Right ventricle myocardium superior (tissue), 1 donor: ENCODE measurements around the gene CREB5. TPM values are rescaled to one million over a fixed set of nuclear protein-coding genes. Genes with fewer than 3 reads are reported as not detected.

Source experiments
- ATAC-seq: fragments of 200-7000 bp; cut with Tn5 transposase; one replicate; pipeline ENCODE4 v1.9.1; 2020; ENCODE audit warnings: mild to moderate bottlenecking; ENCODE audit not compliant: poor library complexity
- DNase-seq: peaks from one replicate; pipeline ENCODE4 v3.0.0-alpha.2; 2020
- intact Hi-C: fragments of 100-400 bp; cut with DNase I; formaldehyde crosslinking; loops from one replicate; pipeline ENCODE4 v1.11.2; 2022
- total RNA-seq: library from RNA; stranded (reverse); fragmentation: NEBNext Ultra II Directional; extraction: Animal tissue kit (Norgen Biotek cat#: 25700); gene quantifications from one replicate; pipeline ENCODE4 v1.2.1, GENCODE V29; 2021
- donor health status: DM: no; HTN: yes; CAD: no; lungs with severe emphysema.

Gene CREB5
- total RNA-seq, 1 donor from 2014 or later = 4.7 TPM

DNA sequence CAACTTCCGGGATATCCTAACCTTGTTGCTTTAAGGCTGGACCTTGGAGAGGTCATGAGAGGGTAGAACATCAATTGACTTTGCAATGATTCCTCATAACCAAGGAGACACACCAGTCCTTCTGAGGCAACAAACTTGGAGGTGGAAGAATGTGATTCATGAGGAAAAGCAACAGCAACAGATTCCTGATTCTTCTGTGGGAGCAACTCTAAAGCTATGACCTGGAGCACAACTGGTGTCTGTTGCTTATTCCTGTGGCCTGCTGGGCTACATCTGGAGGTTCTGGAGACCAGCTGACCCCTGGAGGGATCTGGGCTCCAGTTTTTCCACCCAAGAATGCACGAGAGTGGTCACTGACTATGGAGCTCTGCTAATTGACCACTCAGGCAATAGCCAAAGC, 116.6 kb downstream of the CREB5 start:
- intact Hi-C loops = no loop called here
- ATAC-seq (peak; percentile 12), DNase-seq (no peak)

DNA sequence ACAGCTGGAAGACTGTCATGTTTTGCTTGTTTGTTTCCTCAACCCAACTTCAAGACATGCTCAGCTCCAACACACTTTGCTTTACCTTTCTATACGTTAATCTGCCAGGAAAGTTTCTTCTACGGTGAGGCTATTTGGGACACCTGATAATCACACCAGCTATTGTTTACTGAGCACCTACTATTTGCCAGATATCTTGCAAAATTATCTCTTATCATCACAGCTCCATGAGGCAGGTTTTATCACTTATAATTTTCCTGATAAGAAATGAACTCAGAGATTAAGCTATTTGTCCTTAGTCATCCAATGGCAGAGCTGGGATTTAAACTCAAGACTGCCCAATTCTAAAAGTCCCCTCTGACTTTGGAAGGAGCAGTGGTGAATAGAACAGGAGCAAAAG, 117.4 kb downstream of the CREB5 start:
- intact Hi-C loops = loop anchor here (10.0 kb wide), 2 partner anchors 75 to 115 kb away; partner anchors contain the start of gene CREB5
- ATAC-seq (no peak), DNase-seq (no peak)

DNA sequence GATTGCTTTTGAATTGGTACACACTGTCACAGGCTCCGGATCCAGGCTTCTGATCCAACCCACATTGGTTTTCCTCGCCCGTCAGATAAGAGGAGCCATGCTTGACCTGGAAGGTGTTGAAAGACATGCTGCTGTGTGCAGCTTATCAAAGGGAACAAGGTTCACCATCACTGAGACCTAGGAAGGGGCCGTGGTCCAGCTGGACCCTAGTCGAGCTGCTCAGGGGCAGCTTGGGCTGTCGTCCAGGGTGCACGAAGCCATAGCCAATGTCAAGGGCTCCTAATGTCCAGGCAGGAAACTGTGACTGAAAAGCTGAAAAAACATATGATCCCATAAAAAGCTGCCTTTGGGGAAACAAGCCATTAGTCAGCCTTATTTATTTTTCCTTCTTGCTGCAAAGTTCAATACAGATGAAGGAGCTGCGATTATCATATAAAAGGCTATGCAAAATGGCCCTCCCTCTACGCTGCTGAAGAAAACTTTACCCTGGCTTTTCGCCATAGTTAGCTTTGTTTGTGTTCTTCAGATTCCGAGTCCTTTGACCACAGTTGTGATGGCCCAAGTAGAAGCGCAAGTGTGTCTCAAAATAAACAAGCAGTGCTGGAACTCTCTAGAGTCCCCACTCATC, 118.0 kb downstream of the CREB5 start:
- ATAC-seq (peak; percentile 61), DNase-seq (peak; percentile 71)
- intact Hi-C loops = loop anchor here (10.0 kb wide), 2 partner anchors 75 to 115 kb away; partner anchors contain the start of gene CREB5

DNA sequence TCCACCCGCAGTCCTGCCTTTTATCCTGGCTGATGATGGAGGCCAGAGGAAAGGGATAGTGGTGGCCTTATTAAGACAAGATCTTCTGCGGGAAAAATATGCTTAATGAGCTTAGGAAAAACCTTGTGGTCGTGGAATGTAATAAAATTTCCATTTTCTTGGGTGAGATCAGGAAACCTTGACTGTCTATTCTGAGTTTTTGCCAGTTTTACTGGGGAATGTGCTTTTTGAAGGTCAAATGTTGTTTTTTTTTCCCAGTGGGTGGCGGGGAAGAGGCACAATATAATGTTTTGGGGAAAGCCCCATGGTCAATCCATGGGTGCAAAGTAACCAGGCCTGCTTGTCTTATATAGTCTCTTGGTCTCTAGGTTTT, 118.5 kb downstream of the CREB5 start:
- ATAC-seq (no peak), DNase-seq (no peak)
- intact Hi-C loops = loop anchor here (10.0 kb wide), 2 partner anchors 74 to 116 kb away; partner anchors contain the start of gene CREB5

DNA sequence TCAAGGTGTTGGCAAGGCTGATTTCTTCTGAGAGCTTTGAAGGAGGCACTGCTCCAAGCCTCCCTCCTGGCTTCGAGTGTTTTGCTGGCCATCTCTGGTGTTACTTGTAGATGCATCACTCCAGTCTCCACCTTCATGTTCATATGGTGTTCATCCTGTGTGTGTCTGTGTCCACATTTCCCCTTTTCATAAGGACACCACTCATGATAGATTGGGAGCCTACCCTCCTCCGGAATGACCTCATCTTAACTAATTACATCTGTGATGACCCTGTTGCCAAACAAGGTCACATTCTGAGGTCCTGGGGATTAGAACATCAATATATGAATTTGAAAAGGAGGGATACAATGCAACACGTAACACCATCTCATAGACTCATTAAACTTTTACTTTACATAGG, 119.0 kb downstream of the CREB5 start:
- intact Hi-C loops = loop anchor here (10.0 kb wide), 2 partner anchors 74 to 116 kb away; partner anchors contain the start of gene CREB5
- no peak for DNase-seq
- no peak for ATAC-seq

DNA sequence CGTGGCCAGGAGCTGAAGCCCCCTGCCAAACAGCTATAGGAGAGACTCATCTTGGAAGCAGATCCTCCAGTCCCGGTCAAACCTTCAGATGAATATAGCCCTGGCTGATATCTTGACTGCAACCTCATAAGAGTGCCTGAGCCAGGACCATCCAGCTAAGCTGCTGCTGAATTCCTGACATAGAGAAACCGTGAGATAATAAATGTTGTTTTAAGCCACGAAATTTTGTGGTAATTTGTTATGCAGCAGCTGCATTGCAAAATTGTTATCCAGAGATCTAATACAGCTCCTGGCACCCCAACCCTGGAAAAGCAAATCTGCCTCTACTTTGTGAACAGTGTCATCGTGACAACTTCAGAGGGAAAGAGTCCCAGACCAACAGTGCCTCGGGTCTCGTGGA, 119.9 kb downstream of the CREB5 start:
- intact Hi-C loops = loop anchor here (10.0 kb wide), 2 partner anchors 73 to 117 kb away; partner anchors contain the start of gene CREB5
- ATAC-seq (no peak), DNase-seq (no peak)

DNA sequence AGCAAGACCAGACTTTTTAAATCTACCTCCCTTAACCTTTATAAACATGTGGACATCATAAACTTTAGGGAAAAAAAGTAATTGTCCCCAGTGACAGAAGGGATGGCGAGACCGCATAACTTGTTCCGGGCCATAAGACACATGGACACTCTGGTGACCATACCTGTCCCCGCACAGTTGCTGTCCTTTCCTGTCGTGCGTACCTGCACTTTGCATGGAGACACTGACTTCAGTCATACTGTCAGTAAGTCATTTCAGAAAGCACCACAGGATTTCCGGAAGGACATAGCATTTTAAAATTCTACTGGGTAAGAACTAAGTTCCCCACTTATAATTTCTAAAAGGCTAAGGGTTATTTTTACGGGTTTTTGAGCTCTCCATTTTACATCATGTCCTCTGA, 120.9 kb downstream of the CREB5 start:
- intact Hi-C loops = loop anchor here (10.0 kb wide), 2 partner anchors 72 to 118 kb away; partner anchors contain the start of gene CREB5
- DNase-seq = no peak
- ATAC-seq = no peak

DNA sequence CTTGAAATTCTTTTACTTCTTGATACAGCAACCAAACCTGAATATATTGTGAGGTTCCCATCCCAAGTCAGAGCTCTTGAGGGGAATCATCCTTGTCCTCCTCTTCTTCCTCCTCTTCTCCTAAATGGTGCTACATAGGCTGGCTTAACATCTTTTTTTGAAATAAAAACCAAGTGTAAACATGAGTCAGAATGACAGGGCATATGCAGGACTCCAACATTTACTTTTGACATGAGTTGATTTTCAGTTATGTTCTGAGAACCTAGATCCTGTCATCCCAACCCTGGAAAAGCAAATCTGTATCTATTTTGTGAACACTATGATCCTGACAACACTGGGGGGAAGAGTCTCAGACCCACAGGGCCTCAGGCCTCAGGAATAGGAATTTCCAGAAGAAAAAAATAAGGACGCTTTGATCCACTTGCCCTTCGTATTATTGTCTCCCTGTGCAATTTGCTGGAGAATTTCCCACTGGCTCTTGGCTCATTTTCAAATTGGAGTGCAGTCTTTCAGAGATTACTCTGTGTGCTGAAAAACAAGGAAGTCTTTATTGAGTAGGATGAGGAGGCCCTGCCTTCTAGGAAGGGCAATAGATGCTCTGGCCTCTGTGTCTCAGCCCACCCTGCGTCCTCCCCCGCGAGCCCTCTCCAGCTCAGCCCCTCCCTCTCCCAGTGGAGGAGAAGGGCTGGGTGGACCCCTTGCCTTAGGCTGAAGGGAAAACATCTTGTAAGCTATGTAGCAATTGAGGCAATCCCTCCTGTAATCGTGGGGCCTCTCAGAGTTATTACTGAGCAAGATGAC, 121.6 kb downstream of the CREB5 start:
- intact Hi-C loops = loop anchor here (10.0 kb wide), 2 partner anchors 71 to 119 kb away; partner anchors contain the start of gene CREB5
- DNase-seq = peak; percentile 61
- ATAC-seq = peak; percentile 71

DNA sequence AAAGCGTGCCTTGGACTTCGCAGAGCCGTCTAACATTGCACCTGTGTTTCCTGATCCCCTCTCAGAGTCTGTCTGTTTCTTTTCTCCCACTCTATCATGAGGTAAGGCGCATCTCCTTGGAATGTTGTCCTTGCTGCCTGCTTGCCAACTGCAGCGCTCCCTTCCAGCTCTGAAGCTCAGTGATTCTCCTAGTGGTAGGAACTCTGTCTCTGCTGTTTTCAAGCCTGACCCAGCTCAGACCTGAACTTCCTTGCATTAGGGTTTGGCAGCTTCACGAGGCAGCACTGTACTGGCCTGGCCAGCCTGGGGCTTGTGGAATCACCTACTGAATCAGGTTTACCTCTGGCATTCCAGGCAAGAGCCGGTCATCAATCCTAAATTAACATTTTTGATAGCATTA, 123.9 kb downstream of the CREB5 start:
- DNase-seq = no peak
- intact Hi-C loops = loop anchor here (10.0 kb wide), 2 partner anchors 69 to 121 kb away; partner anchors contain the start of gene CREB5
- ATAC-seq = peak; percentile 30

DNA sequence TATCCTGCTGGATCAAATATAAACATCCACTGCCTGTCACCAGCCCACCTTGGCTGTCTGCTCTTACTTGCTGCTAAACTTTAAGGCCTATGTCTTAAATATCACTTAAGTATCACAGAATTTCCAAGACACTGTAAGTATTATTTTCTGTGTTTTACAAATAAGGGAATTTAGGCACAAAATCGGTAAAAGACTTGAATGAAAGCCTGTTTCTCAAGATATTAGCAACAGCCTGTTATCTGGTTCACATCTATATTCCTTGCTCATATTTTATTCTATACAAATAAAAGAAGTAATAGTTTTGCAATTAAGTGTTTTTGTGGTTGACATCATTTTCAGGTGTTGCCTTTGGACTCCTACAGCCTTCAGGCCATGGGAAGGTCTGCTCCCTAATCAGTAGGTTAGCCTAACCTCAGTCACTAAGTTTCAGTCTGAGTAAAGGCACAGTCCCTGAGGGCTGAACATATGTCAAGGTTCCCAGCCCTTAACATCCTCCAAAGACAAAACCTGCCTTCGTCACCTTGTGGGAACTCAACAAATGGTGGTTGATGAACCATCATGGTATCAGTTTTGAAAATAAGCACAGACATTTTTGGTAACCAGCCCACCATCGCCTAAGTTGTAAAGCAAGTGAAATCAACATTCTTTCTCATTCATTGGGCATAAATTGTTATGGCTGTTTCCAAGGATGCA, 127.1 kb downstream of the CREB5 start:
- intact Hi-C loops = loop anchor here (10.0 kb wide), 2 partner anchors 65 to 125 kb away; partner anchors contain the start of gene CREB5
- no peak for ATAC-seq

DNA sequence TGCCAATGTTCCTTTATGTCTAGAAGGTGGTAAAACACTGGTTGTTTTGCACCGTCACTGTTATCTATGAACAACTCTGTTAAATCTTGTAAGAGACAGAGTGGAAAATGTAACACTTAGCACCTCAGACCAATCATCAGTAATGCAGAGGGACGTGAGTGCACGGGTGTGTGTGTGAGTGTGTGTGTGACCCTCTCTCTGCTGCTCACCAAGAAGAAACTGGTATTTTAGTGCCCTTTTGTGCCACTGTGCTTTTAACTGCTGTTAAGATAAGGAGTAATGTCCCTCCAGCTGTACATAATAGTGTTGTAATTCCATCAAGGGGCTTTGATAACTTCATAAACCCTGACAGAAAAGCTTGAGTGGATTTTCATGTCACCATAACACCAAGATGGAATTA, 130.1 kb downstream of the CREB5 start:
- intact Hi-C loops = no loop called here
- DNase-seq = no peak
- ATAC-seq = no peak

More for the DNA sequence above, 127.1 kb downstream of the CREB5 start:
- DNase-seq = no peak

DNA sequence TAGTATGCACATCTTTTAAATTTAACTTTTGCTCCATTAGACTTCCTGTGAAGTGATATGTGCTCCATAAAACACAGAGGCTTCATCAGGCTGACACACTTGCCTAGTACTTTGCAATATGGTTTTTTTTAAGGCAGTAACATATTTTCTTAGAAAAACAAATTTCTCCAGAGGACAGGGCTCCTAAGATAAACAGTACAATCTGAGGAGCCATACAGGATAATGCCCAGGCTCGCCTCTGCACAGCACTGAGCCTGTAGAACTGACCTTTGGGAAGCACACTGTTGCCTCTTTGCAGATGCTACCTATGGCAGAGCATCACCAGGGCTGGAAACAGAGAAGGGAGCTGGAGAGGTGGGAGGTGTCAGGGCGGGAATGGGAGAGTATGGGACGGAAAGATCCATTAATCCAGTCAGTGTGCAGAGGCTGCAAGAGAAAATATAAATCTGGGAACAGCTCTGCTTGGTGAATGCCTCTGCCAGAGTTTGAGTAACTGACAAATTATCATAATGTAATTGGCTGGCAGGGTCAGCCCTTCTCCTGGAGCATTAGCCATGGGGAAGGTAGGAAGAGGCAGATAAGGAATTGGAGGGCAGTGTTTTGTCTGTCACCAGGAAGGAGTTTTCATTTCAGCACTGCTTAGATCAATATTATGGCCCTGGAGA, 132.3 kb downstream of the CREB5 start:
- DNase-seq (no peak), ATAC-seq (no peak)
- intact Hi-C loops = no loop called here

DNA sequence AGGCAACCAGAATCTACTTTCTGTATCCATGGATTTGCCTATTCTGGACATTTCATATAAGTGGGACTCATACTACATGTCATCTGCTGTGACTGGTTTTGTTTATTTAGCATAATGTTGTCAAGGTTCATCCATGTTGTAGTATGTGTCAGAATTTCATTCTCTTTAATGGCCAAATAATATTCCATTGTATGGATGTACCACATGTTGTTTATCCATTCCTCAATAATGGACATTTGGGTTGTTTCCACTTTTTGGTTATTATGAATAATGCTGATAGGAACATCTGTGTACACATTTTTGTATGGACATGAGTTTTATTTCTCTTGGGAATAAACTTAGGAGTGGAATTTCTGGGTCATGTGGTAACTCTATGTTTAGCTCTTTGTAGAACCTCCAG, 133.7 kb downstream of the CREB5 start:
- DNase-seq = no peak
- intact Hi-C loops = no loop called here
- ATAC-seq = no peak

DNA sequence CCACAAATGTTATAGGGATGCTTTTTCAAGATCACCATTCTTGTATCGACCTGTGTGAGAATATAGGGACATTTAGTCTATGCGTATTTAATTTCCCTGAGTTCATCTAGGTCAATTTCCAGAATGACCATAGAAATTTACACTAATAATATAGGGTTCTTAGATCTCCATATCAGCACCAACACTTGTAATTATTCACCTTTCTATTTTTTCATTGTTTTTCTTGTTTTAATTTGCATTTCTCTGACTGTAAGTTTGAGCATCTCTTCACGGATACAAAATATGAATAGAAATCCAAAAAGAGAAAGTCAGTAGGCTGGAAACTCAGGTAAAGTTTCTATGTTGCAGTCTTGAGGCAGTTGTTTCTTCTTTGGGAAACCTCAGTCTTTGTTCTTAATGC, 134.8 kb downstream of the CREB5 start:
- intact Hi-C loops = no loop called here
- ATAC-seq = no peak
- no peak for DNase-seq

DNA sequence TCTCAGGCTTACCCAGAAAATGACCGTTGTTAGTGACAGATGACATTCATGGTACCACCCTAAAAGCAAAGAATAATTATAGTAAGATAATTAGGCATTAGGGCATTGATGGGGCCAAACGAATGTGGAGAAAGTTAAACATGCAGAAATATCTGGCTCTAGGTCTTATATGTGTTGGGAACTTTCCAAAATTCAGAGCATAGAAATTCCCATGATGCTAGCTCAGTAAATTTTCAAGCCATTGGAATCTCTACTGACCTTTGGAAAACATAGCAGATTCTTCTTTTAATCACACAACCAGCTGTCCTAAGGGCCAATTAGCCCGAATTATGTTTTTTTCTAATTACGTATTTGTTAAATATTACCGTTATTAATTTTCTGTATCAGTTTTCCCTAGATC, 136.1 kb downstream of the CREB5 start:
- intact Hi-C loops = no loop called here
- no peak for DNase-seq
- ATAC-seq = no peak

DNA sequence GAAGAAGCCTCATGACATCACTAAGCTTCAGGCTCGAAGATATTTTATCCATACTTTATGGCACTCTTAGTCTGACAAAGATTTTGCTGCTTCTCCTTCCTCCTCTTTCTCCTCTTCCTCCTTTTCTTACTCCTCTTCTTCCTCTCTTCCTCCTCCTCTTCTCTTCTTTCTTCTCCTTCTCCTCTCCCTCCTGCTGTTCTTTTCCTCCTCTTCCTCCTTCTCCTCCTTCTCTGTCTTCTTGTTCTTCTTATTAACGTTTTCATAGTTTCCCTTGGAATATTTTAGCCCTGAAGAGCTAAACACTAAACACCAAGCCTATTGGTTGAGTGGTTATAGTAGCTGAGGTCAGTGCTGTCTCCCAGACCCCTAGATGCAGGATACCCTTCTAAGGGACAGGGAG, 137.7 kb downstream of the CREB5 start:
- ATAC-seq (no peak), DNase-seq (no peak)
- intact Hi-C loops = no loop called here

DNA sequence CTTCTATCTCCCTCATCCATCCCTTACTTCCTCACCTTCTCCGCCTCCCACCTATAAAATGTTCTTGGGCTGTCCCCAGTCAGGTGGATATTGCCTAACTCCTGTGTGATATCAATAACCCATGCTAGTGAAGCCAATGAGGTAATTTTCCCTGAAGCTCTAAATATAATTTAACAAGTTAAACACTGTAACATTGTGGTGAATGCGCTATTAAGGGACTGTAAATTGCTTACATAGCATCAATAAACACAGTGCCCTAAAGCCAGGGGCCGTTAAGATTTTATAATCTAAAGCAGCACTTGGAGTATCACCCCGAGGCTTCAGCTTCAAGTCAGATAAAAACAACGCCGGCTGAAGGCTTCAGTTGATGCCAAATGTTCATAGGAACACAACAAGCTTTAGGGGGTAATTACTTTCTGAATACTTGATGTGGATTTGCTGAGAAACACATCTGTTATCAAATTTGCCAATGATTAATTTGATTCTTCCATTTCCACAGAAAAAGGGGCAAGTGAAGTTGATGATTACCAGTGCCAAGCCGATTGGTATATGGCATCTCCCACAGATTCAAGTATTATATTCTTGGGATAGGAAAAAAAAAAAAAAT, 138.4 kb downstream of the CREB5 start:
- DNase-seq (no peak), ATAC-seq (no peak)
- intact Hi-C loops = no loop called here

DNA sequence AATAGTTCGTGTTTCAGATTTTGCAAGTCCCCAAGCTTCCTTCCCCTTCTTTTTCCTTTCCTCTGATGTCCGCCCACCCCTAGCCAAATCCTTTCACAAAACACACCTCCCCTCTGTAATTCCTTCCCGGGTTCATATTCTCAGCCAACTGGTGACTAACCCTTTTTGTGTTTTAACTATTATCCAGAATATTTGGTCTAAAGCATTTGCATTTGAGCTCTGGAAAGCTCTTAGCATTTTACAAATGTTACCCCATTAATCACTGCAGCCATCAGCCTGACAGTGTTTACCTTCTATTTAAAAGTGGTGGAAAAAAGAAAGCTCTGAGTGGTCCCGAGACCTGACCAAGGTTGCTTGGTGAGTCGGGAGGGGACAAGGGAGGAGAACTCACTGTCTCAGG, 139.0 kb downstream of the CREB5 start:
- intact Hi-C loops = no loop called here
- no peak for ATAC-seq
- DNase-seq = no peak
